ENCODE results near the gene GBE1. TPM values are rescaled to one million over a fixed set of nuclear protein-coding genes. Genes with fewer than 3 reads are reported as not detected.

Gene GBE1
- total RNA-seq, 2 experiments from 2014 or later = 3.7 to 4.4 TPM

DNA sequence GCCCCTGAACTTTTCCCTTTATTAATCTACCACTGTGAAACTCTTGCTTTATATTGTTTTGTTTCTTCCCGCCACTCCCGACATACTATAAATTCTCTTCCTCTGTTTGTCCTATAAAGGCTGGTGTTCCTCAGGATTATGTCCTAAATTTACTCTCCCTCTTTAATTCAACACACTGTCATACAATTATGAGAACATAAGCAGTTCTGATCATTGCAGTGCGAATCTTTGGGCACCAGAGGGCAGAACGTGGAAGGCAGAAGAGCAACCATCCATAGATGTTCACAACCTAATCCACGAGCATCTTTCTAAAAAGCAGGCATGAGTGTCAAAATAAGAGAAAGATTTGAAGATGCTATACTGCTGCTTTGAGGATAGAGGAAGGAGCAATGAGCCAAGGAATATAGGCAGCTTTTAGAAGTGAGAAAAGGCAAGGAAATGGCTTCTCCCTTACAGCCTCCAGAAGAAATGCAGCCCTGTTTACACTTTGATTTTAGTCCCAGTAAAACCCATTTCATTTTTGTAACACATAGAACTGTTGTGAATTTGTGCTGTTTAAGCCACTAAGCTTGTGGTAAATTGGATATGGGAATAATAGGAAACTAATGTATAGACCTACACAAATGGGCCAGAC lies 179.4 kb downstream of the GBE1 start:
- peaks cover 12% of the 10 kb centered on the region for H3K36me3 Mint-ChIP-seq (ENCODE audit: low read depth)
- no peaks in the 10 kb centered on the region for H3K27me3 Mint-ChIP-seq
- no peaks in the 10 kb centered on the region for H3K9me3 ChIP-seq (ENCODE audit: control insufficient read depth in 1 of 2, insufficient read depth in 1 of 2, low read length in 2 of 2)
- intact Hi-C loops (cut with DNase I, micrococcal nuclease) = no loop called here
- TF ChIP-seq CTCF (IDR thresholded peaks at IDR 0.05) = peak; percentile 46
- DNase-seq (peak in 3 of 14 experiments; percentile 11), ATAC-seq (ENCODE audit: poor library complexity) (no peak)
- H3K4me3 Mint-ChIP-seq = no peak overlapping the region
- no peaks in the 10 kb centered on the region for H3K36me3 ChIP-seq (ENCODE audit: insufficient read depth, low read length)
- CTCF ChIA-PET = interaction anchor here (1.1 kb wide), 1 partner anchor 29 kb away, joined by 3 read pairs; no protein-coding TSS in a partner anchor
- no peaks in the 10 kb centered on the region for H3K9me3 Mint-ChIP-seq
- POLR2A ChIA-PET = no interaction called here
- no peaks in the 10 kb centered on the region for H3K27me3 ChIP-seq (ENCODE audit: control insufficient read depth in 1 of 2, insufficient read depth in 2 of 2, low read length in 2 of 2)
- H3K4me1 ChIP-seq (ENCODE audit: insufficient read depth, low read length) = no peaks in the 10 kb centered on the region
- H3K27ac Mint-ChIP-seq = no peak overlapping the region
- no peak overlapping the region for H3K4me3 ChIP-seq (ENCODE audit: low read length)
- no peaks in the 10 kb centered on the region for H3K4me1 Mint-ChIP-seq (ENCODE audit: low read depth)
- no peak overlapping the region for H3K27ac ChIP-seq (ENCODE audit: low read depth in 1 of 2, low read length in 2 of 2)

DNA sequence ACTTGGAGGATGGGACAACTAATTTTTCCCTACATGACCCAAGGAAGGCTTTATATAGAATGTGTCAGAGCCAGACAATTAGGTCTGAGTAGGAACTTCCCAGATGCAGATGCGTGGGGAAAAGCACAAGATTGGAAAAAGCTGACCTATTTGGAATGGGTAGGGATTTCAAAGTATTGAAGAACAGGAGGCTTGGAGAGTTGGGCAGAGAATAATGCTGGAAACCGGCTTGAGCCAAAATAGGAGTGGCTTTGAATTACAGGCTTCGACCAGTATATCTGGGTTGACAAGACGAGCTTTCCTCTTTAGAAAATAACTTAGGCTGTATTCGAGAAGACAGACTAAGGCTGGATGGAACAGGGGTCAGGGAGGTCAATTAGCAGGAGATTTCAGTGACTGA lies 181.1 kb downstream of the GBE1 start:
- ChIA-PET CTCF (no interaction called here), POLR2A (no interaction called here)
- Mint-ChIP-seq H3K4me3 (no peak overlapping the region), H3K4me1 (ENCODE audit: low read depth) (no peaks in the 10 kb centered on the region), H3K9me3 (no peaks in the 10 kb centered on the region), H3K36me3 (ENCODE audit: low read depth) (peaks cover 12% of the 10 kb centered on the region), H3K27ac (no peak overlapping the region), H3K27me3 (no peaks in the 10 kb centered on the region)
- no peak for ATAC-seq (ENCODE audit: poor library complexity)
- no peak overlapping the region for H3K4me3 ChIP-seq (ENCODE audit: low read length)
- H3K36me3 ChIP-seq (ENCODE audit: insufficient read depth, low read length) = no peaks in the 10 kb centered on the region
- intact Hi-C loops (cut with DNase I, micrococcal nuclease) = no loop called here
- H3K9me3 ChIP-seq (ENCODE audit: control insufficient read depth in 1 of 2, insufficient read depth in 1 of 2, low read length in 2 of 2) = no peaks in the 10 kb centered on the region
- no peaks in the 10 kb centered on the region for H3K27me3 ChIP-seq (ENCODE audit: control insufficient read depth in 1 of 2, insufficient read depth in 2 of 2, low read length in 2 of 2)
- no peak for TF ChIP-seq CTCF (IDR thresholded peaks at IDR 0.05)
- no peaks in the 10 kb centered on the region for H3K4me1 ChIP-seq (ENCODE audit: insufficient read depth, low read length)
- DNase-seq = no peak
- no peak overlapping the region for H3K27ac ChIP-seq (ENCODE audit: low read depth in 1 of 2, low read length in 2 of 2)

- Mint-ChIP-seq H3K36me3 (ENCODE audit: low read depth) (peaks cover 12% of the 10 kb centered on the region), H3K4me1 (ENCODE audit: low read depth) (no peaks in the 10 kb centered on the region), H3K4me3 (no peak overlapping the region), H3K27me3 (no peaks in the 10 kb centered on the region), H3K27ac (no peak overlapping the region), H3K9me3 (no peaks in the 10 kb centered on the region)
- Histone ChIP-seq H3K9me3 (ENCODE audit: control insufficient read depth in 1 of 2, insufficient read depth in 1 of 2, low read length in 2 of 2) (no peaks in the 10 kb centered on the region), H3K27ac (ENCODE audit: low read depth in 1 of 2, low read length in 2 of 2) (no peak overlapping the region), H3K27me3 (ENCODE audit: control insufficient read depth in 1 of 2, insufficient read depth in 2 of 2, low read length in 2 of 2) (no peaks in the 10 kb centered on the region), H3K36me3 (ENCODE audit: insufficient read depth, low read length) (no peaks in the 10 kb centered on the region), H3K4me3 (ENCODE audit: low read length) (no peak overlapping the region), H3K4me1 (ENCODE audit: insufficient read depth, low read length) (no peaks in the 10 kb centered on the region)
- ChIA-PET CTCF (interaction anchor here (0.6 kb wide), 1 partner anchor 24 kb away, joined by 4 read pairs; no protein-coding TSS in a partner anchor), POLR2A (no interaction called here)
- no peak for DNase-seq
- no peak for ATAC-seq (ENCODE audit: poor library complexity)
- TF ChIP-seq CTCF (IDR thresholded peaks at IDR 0.05) = no peak
- intact Hi-C loops (cut with DNase I, micrococcal nuclease) = no loop called here
These were observed 181.7 kb downstream of the GBE1 start for GRCh38 chr3:81579744-81580143.
